Activated CD4-positive, alpha-beta T cell treated with anti-CD3 and anti-CD28 coated beads, Interleukin-2, amount 10 ng/mL, durations not matched to agents 7 days and 5 days (primary cell): ENCODE data around the gene CERS6. TPM values are rescaled to one million over a fixed set of nuclear protein-coding genes. Genes with fewer than 3 reads are reported as not detected.

Source experiments
- CTCF ChIA-PET: fragments of 350-600 bp; sonication (Branson Sonifier 250); formaldehyde crosslinking; loops from one replicate; lab custom pipeline; 2021; ENCODE audit warnings: antibody characterized with exemption; lab: Charles Lee
- POLR2A ChIA-PET: fragments of 350-600 bp; sonication (Branson Sonifier 250); formaldehyde crosslinking; loops from one replicate; lab custom pipeline; 2021; ENCODE audit warnings: antibody characterized with exemption; lab: Charles Lee
- DNase-seq: peaks from one replicate; pipeline ENCODE4 v3.0.0-alpha.2; 2020
- H3K27ac Mint-ChIP-seq: one replicate; pipeline ENCODE4 v1.8.0; 2021; ENCODE audit warnings: mild to moderate bottlenecking, moderate library complexity, mixed read lengths
- H3K27me3 Mint-ChIP-seq: one replicate; pipeline ENCODE4 v1.8.0; 2021; ENCODE audit warnings: mixed read lengths
- H3K36me3 Mint-ChIP-seq: one replicate; pipeline ENCODE4 v1.8.0; 2021; ENCODE audit warnings: low read depth, mixed read lengths
- H3K4me1 Mint-ChIP-seq: one replicate; pipeline ENCODE4 v1.8.0; 2021; ENCODE audit warnings: mixed read lengths
- H3K4me3 Mint-ChIP-seq: one replicate; pipeline ENCODE4 v1.8.0; 2021; ENCODE audit warnings: mild to moderate bottlenecking, moderate library complexity, mixed read lengths
- H3K9me3 Mint-ChIP-seq: one replicate; pipeline ENCODE4 v1.8.0; 2021; ENCODE audit warnings: mixed read lengths
- total RNA-seq, 2 experiments: library from RNA; stranded (reverse); gene quantifications; one replicate each; pipeline ENCODE4 v1.2.3, GENCODE V29; 2021

The CERS6 gene
- total RNA-seq, 2 experiments from 2014 or later: 12.1 to 14.9 TPM

GRCh38 chr2:168552450-168552856 is 96.4 kb downstream of the CERS6 start:
- H3K4me1 Mint-ChIP-seq: peaks cover 7% of the 10 kb centered on the region
- no peak for DNase-seq
- H3K36me3 Mint-ChIP-seq: peaks cover 25% of the 10 kb centered on the region
- H3K27ac Mint-ChIP-seq: no peak overlapping the region
- CTCF ChIA-PET: no interaction called here
- POLR2A ChIA-PET: no interaction called here
- H3K27me3 Mint-ChIP-seq: no peaks in the 10 kb centered on the region
- H3K9me3 Mint-ChIP-seq: peaks cover 2% of the 10 kb centered on the region
- no peak overlapping the region for H3K4me3 Mint-ChIP-seq

DNA sequence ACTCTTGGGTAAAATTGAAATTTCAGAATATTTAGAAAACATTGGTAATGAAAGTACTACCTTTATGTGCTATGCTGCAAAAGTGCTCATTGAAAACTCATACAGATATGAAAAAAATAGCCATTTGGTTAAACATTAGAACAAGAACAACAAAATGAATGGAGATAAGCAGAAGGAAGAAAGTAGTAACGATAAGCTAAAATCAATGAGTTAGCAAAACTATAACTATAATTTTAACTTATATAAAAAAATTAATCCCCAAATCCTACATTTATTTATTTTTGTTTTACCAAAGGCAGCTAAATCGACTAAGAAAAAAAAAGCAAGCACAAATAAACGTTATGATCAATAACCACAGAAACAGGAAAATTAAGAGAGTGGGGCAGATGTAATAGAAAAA is 99.2 kb downstream of the CERS6 start:
- POLR2A ChIA-PET: no interaction called here
- Mint-ChIP-seq H3K27me3 (no peaks in the 10 kb centered on the region), H3K9me3 (peaks cover 7% of the 10 kb centered on the region), H3K36me3 (peaks cover 20% of the 10 kb centered on the region), H3K4me1 (peaks cover 9% of the 10 kb centered on the region), H3K4me3 (no peak overlapping the region), H3K27ac (no peak overlapping the region)
- no peak for DNase-seq
- CTCF ChIA-PET: no interaction called here

DNA sequence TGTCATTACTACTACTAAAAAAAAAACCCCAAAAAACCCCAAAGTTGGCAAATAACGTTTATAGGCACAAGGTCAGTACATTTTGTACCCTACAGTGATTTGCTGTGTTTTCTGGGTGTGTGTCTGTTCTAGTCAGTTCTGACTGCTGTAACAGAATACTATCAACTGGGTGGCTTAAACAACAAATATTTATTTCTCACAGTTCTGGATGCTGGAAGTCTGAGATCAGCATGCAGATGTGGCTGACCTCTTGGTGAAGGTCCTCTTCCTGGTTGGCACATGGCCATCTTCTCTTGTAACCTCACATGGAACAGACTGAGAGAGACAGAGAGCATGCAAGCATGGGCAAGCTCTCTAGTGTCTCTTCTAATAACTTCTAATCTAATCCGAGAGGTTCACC is 103.1 kb downstream of the CERS6 start:
- CTCF ChIA-PET: no interaction called here
- H3K36me3 Mint-ChIP-seq: peaks cover 30% of the 10 kb centered on the region
- no peak overlapping the region for H3K4me3 Mint-ChIP-seq
- H3K9me3 Mint-ChIP-seq: peaks cover 9% of the 10 kb centered on the region
- no peak overlapping the region for H3K27ac Mint-ChIP-seq
- no peaks in the 10 kb centered on the region for H3K27me3 Mint-ChIP-seq
- POLR2A ChIA-PET: no interaction called here
- H3K4me1 Mint-ChIP-seq: peaks cover 6% of the 10 kb centered on the region
- no peak for DNase-seq

- Mint-ChIP-seq H3K4me3 (no peak overlapping the region), H3K9me3 (peaks cover 9% of the 10 kb centered on the region), H3K4me1 (peaks cover 10% of the 10 kb centered on the region), H3K27ac (no peak overlapping the region), H3K27me3 (no peaks in the 10 kb centered on the region), H3K36me3 (peaks cover 30% of the 10 kb centered on the region)
- ChIA-PET CTCF (no interaction called here), POLR2A (no interaction called here)
- no peak for DNase-seq
Observed at GRCh38 chr2:168560817-168561499, 104.9 kb downstream of the CERS6 start.

DNA sequence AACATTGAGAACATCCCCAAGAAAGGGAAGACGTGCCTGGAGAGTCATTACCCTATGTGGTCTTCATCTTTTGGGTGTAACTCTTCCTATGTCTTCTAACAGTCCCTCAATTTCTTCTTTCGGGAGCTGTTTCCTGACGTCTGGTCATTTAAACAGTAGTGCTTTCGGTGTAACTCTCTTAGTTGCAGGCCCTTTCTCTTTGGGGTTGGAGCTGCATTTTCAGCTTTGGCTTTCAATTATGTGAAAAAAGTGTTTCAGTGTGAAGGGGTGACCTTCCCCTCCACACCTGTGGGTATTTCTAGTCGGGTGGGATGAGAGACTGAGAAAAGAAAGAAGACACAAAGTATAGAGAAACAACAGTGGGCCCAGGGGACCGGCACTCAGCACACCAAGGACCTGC is 105.9 kb downstream of the CERS6 start:
- H3K9me3 Mint-ChIP-seq: peaks cover 9% of the 10 kb centered on the region
- no peak overlapping the region for H3K27ac Mint-ChIP-seq
- H3K36me3 Mint-ChIP-seq: peaks cover 30% of the 10 kb centered on the region
- ChIA-PET CTCF (no interaction called here), POLR2A (no interaction called here)
- no peak overlapping the region for H3K4me3 Mint-ChIP-seq
- peaks cover 10% of the 10 kb centered on the region for H3K4me1 Mint-ChIP-seq
- no peak for DNase-seq
- no peaks in the 10 kb centered on the region for H3K27me3 Mint-ChIP-seq

GRCh38 chr2:168562971-168563370 is 106.9 kb downstream of the CERS6 start:
- H3K27ac Mint-ChIP-seq: no peak overlapping the region
- ChIA-PET CTCF (no interaction called here), POLR2A (no interaction called here)
- H3K4me1 Mint-ChIP-seq: peaks cover 10% of the 10 kb centered on the region
- H3K27me3 Mint-ChIP-seq: no peaks in the 10 kb centered on the region
- DNase-seq: no peak
- H3K36me3 Mint-ChIP-seq: peaks cover 30% of the 10 kb centered on the region
- H3K4me3 Mint-ChIP-seq: no peak overlapping the region
- peaks cover 9% of the 10 kb centered on the region for H3K9me3 Mint-ChIP-seq

GRCh38 chr2:168564641-168565040 is 108.6 kb downstream of the CERS6 start:
- no peak overlapping the region for H3K27ac Mint-ChIP-seq
- no peak overlapping the region for H3K4me3 Mint-ChIP-seq
- H3K27me3 Mint-ChIP-seq: no peaks in the 10 kb centered on the region
- H3K36me3 Mint-ChIP-seq: peaks cover 29% of the 10 kb centered on the region
- CTCF ChIA-PET: interaction anchor here (1.3 to 1.5 kb wide), 2 partner anchors 17 to 33 kb away, joined by 3 read pairs; no protein-coding TSS in a partner anchor
- H3K4me1 Mint-ChIP-seq: peaks cover 7% of the 10 kb centered on the region
- peaks cover 6% of the 10 kb centered on the region for H3K9me3 Mint-ChIP-seq
- POLR2A ChIA-PET: no interaction called here
- no peak for DNase-seq

GRCh38 chr2:168565112-168565511 is 109.0 kb downstream of the CERS6 start:
- peaks cover 3% of the 10 kb centered on the region for H3K9me3 Mint-ChIP-seq
- no peak for DNase-seq
- H3K27me3 Mint-ChIP-seq: no peaks in the 10 kb centered on the region
- peaks cover 7% of the 10 kb centered on the region for H3K4me1 Mint-ChIP-seq
- ChIA-PET CTCF (interaction anchor here (1.0 to 1.5 kb wide), 3 partner anchors 14 to 33 kb away, joined by 3 read pairs; no protein-coding TSS in a partner anchor), POLR2A (no interaction called here)
- no peak overlapping the region for H3K27ac Mint-ChIP-seq
- H3K4me3 Mint-ChIP-seq: no peak overlapping the region
- H3K36me3 Mint-ChIP-seq: peaks cover 29% of the 10 kb centered on the region

- CTCF ChIA-PET: interaction anchor here (1.0 to 1.5 kb wide), 3 partner anchors 15 to 32 kb away, joined by 3 read pairs; no protein-coding TSS in a partner anchor
- Mint-ChIP-seq H3K4me1 (peaks cover 7% of the 10 kb centered on the region), H3K9me3 (no peaks in the 10 kb centered on the region), H3K36me3 (peaks cover 25% of the 10 kb centered on the region), H3K4me3 (no peak overlapping the region), H3K27ac (no peak overlapping the region), H3K27me3 (no peaks in the 10 kb centered on the region)
- POLR2A ChIA-PET: no interaction called here
- no peak for DNase-seq
Observed at GRCh38 chr2:168565512-168565911, 109.4 kb downstream of the CERS6 start.

GRCh38 chr2:168566974-168567665 is 111.0 kb downstream of the CERS6 start:
- peaks cover 7% of the 10 kb centered on the region for H3K4me1 Mint-ChIP-seq
- DNase-seq: no peak
- POLR2A ChIA-PET: no interaction called here
- H3K4me3 Mint-ChIP-seq: no peak overlapping the region
- no peak overlapping the region for H3K27ac Mint-ChIP-seq
- CTCF ChIA-PET: no interaction called here
- H3K36me3 Mint-ChIP-seq: peaks cover 13% of the 10 kb centered on the region
- no peaks in the 10 kb centered on the region for H3K9me3 Mint-ChIP-seq
- H3K27me3 Mint-ChIP-seq: no peaks in the 10 kb centered on the region

DNA sequence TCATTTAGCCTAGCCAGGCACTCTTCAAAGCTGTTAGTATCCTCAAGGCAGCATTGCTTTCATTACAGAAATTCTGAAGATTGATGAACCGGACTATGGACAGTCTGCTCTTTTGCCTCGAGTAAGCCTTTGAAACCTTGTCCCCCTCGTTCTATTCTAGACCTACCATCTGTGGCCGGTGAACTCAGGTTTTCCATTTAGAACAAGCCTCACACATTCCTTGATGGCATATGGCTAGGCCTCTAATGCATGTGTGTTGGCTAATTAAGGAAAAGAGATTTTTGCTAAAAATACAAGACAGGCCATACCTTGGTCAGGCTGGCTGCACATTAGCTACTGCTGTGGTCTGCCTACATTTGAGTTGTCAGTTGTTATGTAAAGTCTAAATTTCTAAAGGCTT is 111.8 kb downstream of the CERS6 start:
- H3K9me3 Mint-ChIP-seq: no peaks in the 10 kb centered on the region
- H3K27me3 Mint-ChIP-seq: no peaks in the 10 kb centered on the region
- DNase-seq: no peak
- peaks cover 7% of the 10 kb centered on the region for H3K4me1 Mint-ChIP-seq
- no peak overlapping the region for H3K4me3 Mint-ChIP-seq
- H3K27ac Mint-ChIP-seq: no peak overlapping the region
- CTCF ChIA-PET: no interaction called here
- POLR2A ChIA-PET: no interaction called here
- H3K36me3 Mint-ChIP-seq: peaks cover 10% of the 10 kb centered on the region

GRCh38 chr2:168568476-168569267 is 112.6 kb downstream of the CERS6 start:
- Mint-ChIP-seq H3K4me3 (no peak overlapping the region), H3K9me3 (no peaks in the 10 kb centered on the region), H3K27ac (no peak overlapping the region), H3K4me1 (peaks cover 7% of the 10 kb centered on the region), H3K27me3 (no peaks in the 10 kb centered on the region), H3K36me3 (peaks cover 13% of the 10 kb centered on the region)
- ChIA-PET POLR2A (no interaction called here), CTCF (no interaction called here)
- DNase-seq: no peak

DNA sequence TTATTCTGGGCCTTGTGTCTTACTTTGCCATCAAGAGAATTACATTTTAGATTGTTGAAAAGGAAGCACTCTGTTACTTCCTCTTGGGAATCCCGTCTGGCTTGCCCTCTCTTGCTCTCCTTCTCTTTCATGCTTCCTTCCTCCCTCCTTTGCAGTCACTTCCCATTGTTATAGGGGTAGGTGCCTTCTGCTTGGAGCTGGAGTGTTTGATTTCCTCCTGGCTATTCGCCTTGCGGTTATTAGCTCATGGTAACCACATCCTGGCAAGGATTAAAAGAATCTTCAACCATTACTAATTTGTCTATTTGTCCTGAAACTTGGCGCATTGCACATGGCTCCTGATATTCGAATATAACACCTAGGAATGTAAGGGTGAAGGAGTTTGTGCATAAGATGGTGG is 115.0 kb downstream of the CERS6 start:
- Mint-ChIP-seq H3K4me1 (no peaks in the 10 kb centered on the region), H3K27ac (no peak overlapping the region), H3K9me3 (no peaks in the 10 kb centered on the region), H3K27me3 (no peaks in the 10 kb centered on the region), H3K36me3 (peaks cover 18% of the 10 kb centered on the region), H3K4me3 (no peak overlapping the region)
- no peak for DNase-seq
- POLR2A ChIA-PET: no interaction called here
- CTCF ChIA-PET: no interaction called here
